Measurements from ENCODE around the gene WDR1. TPM values are rescaled to one million over a fixed set of nuclear protein-coding genes. Genes with fewer than 3 reads are reported as not detected.

The WDR1 gene
- total RNA-seq, 2 experiments from 2014 or later = 77.6 to 152 TPM

- Histone ChIP-seq H3K36me3 (ENCODE audit: insufficient read depth, low read length) (no peaks in the 10 kb centered on the region), H3K9me2 (ENCODE audit: insufficient read depth, low read length) (no peaks in the 10 kb centered on the region), H3K4me3 (ENCODE audit: low read depth, low read length, poor library complexity, severe bottlenecking) (no peak overlapping the region), H4K20me1 (ENCODE audit: insufficient read depth, low read length) (no peaks in the 10 kb centered on the region), H3K4me1 (ENCODE audit: insufficient read depth, low read length, poor library complexity, severe bottlenecking) (no peaks in the 10 kb centered on the region), H3K27ac (ENCODE audit: low read depth, low read length, poor library complexity, severe bottlenecking) (no peak overlapping the region), H3K4me2 (ENCODE audit: low read length) (no peak overlapping the region), H3K9me3 (ENCODE audit: low read length) (no peaks in the 10 kb centered on the region), H3K79me2 (ENCODE audit: insufficient read depth, low read depth, low read length) (no peaks in the 10 kb centered on the region), H2AFZ (ENCODE audit: low read length) (no peak overlapping the region)
- intact Hi-C loops (cut with micrococcal nuclease; ENCODE audit: unreplicated experiment) = no loop called here
- ChIA-PET POLR2A (no interaction called here), CTCF (ENCODE audit: unreplicated experiment) (no interaction called here)
- no peak for TF ChIP-seq CTCF (conservative IDR thresholded peaks at IDR 0.05; ENCODE audit: low read length)
- no peak for TF ChIP-seq EZH2phosphoT487 (IDR thresholded peaks at IDR 0.05; ENCODE audit: borderline replicate concordance, low read depth, low read length)
- DNase-seq (ENCODE audit: low spot score) = no peak
- no TSS peak for BruUV-seq (replicated peaks)
Measured at GRCh38 chr4:10036807-10037342, 79.7 kb downstream of the WDR1 start.

GRCh38 chr4:10035130-10035529 is 81.5 kb downstream of the WDR1 start:
- no peak overlapping the region for H2AFZ ChIP-seq (ENCODE audit: low read length)
- ChIA-PET CTCF (ENCODE audit: unreplicated experiment) (no interaction called here), POLR2A (interaction anchor here (1.2 kb wide), 1 partner anchor 14 kb away, joined by 3 read pairs; no protein-coding TSS in a partner anchor)
- no peaks in the 10 kb centered on the region for H3K9me3 ChIP-seq (ENCODE audit: low read length)
- H3K4me2 ChIP-seq (ENCODE audit: low read length) = no peak overlapping the region
- intact Hi-C loops (cut with micrococcal nuclease; ENCODE audit: unreplicated experiment) = no loop called here
- no peaks in the 10 kb centered on the region for H4K20me1 ChIP-seq (ENCODE audit: insufficient read depth, low read length)
- no peaks in the 10 kb centered on the region for H3K36me3 ChIP-seq (ENCODE audit: insufficient read depth, low read length)
- H3K4me1 ChIP-seq (ENCODE audit: insufficient read depth, low read length, poor library complexity, severe bottlenecking) = no peaks in the 10 kb centered on the region
- H3K27ac ChIP-seq (ENCODE audit: low read depth, low read length, poor library complexity, severe bottlenecking) = no peak overlapping the region
- no TSS peak for BruUV-seq (replicated peaks)
- no peaks in the 10 kb centered on the region for H3K79me2 ChIP-seq (ENCODE audit: insufficient read depth, low read depth, low read length)
- no peak overlapping the region for H3K4me3 ChIP-seq (ENCODE audit: low read depth, low read length, poor library complexity, severe bottlenecking)
- H3K9me2 ChIP-seq (ENCODE audit: insufficient read depth, low read length) = no peaks in the 10 kb centered on the region
- DNase-seq (ENCODE audit: low spot score) = no peak
- TF ChIP-seq CTCF (conservative IDR thresholded peaks at IDR 0.05; ENCODE audit: low read length) (no peak), EZH2phosphoT487 (IDR thresholded peaks at IDR 0.05; ENCODE audit: borderline replicate concordance, low read depth, low read length) (no peak)

- ChIA-PET CTCF (ENCODE audit: unreplicated experiment) (no interaction called here), POLR2A (interaction anchor here (1.2 to 1.4 kb wide), 2 partner anchors 14 to 83 kb away, joined by 3 read pairs; no protein-coding TSS in a partner anchor)
- intact Hi-C loops (cut with micrococcal nuclease; ENCODE audit: unreplicated experiment) = no loop called here
- H3K9me3 ChIP-seq (ENCODE audit: low read length) = no peaks in the 10 kb centered on the region
- no peaks in the 10 kb centered on the region for H4K20me1 ChIP-seq (ENCODE audit: insufficient read depth, low read length)
- no peaks in the 10 kb centered on the region for H3K79me2 ChIP-seq (ENCODE audit: insufficient read depth, low read depth, low read length)
- no peak for TF ChIP-seq EZH2phosphoT487 (IDR thresholded peaks at IDR 0.05; ENCODE audit: borderline replicate concordance, low read depth, low read length)
- no peak for TF ChIP-seq CTCF (conservative IDR thresholded peaks at IDR 0.05; ENCODE audit: low read length)
- H3K4me1 ChIP-seq (ENCODE audit: insufficient read depth, low read length, poor library complexity, severe bottlenecking) = no peaks in the 10 kb centered on the region
- no peak overlapping the region for H2AFZ ChIP-seq (ENCODE audit: low read length)
- no peak overlapping the region for H3K27ac ChIP-seq (ENCODE audit: low read depth, low read length, poor library complexity, severe bottlenecking)
- H3K9me2 ChIP-seq (ENCODE audit: insufficient read depth, low read length) = no peaks in the 10 kb centered on the region
- H3K4me2 ChIP-seq (ENCODE audit: low read length) = no peak overlapping the region
- no TSS peak for BruUV-seq (replicated peaks)
- DNase-seq (ENCODE audit: low spot score) = no peak
- H3K4me3 ChIP-seq (ENCODE audit: low read depth, low read length, poor library complexity, severe bottlenecking) = no peak overlapping the region
- H3K36me3 ChIP-seq (ENCODE audit: insufficient read depth, low read length) = no peaks in the 10 kb centered on the region
Measured at GRCh38 chr4:10034612-10035104, 81.9 kb downstream of the WDR1 start.
